ENCODE measurements around the gene PARP16.
"Not testable (repeated sequence)": the region's sequence is repeated elsewhere in the genome, so short reads cannot be mapped to it uniquely, and the experiment has no call there.

DNA sequence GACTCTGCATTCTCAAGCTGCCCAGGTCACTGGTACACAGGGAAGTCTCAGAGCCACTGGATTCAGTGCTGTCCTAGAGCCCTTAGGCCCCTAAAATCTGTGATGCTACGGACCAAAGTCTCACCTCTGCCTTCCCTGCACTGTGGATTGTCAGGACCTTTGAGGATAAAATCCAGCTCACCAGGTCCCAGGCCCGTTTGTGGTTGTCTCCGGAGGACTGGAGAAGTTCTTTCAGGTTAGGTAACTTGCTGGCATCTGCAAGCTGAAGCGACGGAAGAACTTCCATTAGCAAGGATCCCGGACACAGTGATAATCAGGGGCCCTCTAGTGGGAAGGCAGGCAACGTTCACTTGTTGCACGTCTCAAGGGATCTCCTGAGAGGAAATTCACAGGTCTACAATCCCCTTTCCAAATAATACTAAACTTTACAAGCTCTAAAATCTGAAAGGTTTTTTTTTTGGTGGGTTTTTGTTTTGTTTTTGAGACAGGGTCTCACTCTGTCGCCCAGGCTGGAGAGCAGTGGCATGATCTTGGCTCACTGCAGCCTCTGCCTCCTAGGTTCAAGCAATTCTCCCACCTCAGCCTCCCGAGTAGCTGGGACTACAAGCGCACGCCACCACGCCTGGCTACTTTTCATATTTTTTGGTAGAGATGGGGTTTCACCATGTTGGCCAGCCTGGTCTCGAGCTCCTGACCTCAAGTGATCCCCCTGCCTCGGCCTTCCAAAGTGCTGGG, 15.7 kb downstream of the PARP16 start:
- TF ChIP-seq, protein P1, sequence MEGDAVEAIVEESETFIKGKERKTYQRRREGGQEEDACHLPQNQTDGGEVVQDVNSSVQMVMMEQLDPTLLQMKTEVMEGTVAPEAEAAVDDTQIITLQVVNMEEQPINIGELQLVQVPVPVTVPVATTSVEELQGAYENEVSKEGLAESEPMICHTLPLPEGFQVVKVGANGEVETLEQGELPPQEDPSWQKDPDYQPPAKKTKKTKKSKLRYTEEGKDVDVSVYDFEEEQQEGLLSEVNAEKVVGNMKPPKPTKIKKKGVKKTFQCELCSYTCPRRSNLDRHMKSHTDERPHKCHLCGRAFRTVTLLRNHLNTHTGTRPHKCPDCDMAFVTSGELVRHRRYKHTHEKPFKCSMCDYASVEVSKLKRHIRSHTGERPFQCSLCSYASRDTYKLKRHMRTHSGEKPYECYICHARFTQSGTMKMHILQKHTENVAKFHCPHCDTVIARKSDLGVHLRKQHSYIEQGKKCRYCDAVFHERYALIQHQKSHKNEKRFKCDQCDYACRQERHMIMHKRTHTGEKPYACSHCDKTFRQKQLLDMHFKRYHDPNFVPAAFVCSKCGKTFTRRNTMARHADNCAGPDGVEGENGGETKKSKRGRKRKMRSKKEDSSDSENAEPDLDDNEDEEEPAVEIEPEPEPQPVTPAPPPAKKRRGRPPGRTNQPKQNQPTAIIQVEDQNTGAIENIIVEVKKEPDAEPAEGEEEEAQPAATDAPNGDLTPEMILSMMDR (IDR thresholded peaks at IDR 0.05), result peak; percentile 16 to 80 (median 76)
- not testable (repeated sequence) for TF ChIP-seq POLR2A (IDR thresholded peaks at IDR 0.05)

Data from esophagus squamous epithelium (tissue), 4 donors.